Stimulated activated CD4-positive, alpha-beta T cell treated with anti-CD3 and anti-CD28 coated beads, TNF-alpha, amount 100 ng/mL, for 24 hours (primary cell): ENCODE results near the gene NRXN3.

Experiments
- DNase-seq, 3 experiments: peaks; one replicate each; pipeline ENCODE4 v3.0.0-alpha.2; 2020; ENCODE audit warnings: low read depth in 3 of 3

Gene NRXN3

DNA sequence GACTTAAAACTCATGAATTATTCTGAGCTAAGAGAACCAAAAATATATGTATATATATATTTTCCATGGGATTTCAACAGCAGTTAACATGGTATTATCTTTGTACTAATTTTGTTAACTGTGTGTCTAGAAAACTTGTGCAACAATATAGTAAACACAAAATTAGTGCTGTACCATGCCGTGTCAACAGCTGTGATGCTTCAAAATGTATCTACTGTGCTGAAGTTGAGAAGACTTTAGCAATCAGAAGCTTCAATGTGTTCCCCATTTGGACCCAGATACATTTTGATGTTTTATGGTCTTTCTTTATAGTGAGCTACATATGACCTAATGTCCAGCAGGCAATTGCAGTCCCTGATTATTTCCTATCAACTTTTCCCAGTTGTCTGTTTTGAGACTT lies 1635.5 kb downstream of the NRXN3 start:
- no peak for DNase-seq

DNA sequence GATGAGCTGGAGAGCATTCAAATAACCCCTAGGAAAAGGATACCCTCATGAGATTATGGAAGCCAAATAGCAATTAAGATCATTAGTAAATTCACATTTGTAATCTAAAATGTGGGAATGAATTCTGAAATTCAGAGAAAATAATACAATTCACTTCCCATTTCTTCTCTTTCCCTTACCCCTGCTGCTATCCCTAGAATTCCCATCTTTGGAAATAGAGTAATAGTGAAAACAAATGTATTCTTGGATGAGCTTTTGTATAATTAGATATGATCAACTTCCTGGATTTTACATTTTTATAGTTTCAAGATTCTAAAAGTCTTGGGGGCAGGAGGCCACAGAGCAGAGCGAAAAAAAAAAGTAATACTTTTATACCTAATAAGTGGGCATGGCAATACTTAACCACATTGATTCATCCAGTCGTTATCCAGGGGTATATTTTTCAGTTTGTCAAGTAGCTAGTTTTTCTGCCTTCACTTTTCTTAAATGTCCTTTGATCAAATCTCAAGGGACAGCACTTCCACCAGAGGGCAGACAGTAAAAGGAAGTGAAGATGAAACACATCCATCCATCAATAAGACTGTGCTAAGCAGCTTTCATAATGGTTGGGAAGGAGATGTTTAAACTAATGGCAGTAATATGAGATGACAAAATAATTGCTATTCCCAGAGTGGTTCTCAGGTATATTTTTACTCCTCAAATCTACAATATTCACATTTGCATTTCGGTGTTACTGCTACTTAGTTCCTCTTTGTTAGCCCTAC lies 1639.9 kb downstream of the NRXN3 start:
- DNase-seq, result no peak

DNA sequence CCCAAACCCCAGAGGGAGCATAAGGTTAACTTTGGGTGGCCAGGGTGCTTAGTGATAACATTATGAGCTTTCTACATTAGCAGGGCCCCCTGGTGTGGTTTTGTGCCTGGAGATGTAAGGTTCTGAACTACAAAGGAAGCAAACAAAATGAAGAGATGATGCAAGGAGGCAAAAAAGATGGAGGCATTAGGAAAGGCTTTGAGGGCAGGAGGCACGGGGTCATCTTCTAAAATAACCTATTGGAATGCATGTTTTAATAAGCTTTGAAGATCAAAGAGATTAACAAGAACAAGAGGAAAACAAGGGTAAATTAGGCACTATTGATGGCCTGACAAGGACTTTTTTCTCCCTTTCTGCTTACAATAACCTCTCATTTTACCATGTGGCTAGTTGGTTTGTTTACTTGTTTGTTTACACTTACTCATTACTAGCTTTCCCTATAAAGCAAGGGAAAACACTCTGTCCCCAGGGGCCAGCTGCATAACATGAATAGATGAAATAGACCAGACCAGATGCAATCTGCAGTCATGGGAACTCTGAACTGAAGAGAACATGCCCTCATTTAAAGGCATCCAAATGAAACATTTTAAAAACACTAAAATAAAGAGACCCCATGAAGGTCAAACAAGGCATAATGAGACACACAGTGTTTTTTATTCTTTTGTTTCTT lies 1650.8 kb downstream of the NRXN3 start:
- no peak for DNase-seq

DNA sequence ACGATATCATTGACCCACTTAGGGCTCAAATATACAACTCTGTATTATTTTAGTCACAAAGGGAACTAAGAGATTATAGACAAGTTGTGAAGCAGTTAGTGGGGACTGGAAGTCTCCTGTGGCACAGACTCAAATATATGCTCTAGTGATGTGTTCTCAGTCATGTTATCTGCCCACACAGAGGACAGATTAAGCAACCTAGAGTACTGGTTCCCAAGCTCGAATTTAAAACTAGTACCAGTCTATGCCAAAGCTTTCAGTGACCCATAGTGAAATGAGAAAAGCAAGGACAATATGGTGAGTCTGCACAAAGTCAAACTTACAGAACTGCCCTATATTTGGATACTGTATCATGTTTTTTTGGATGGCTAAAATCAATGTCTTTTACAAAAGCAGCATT lies 1651.9 kb downstream of the NRXN3 start:
- no peak for DNase-seq

DNA sequence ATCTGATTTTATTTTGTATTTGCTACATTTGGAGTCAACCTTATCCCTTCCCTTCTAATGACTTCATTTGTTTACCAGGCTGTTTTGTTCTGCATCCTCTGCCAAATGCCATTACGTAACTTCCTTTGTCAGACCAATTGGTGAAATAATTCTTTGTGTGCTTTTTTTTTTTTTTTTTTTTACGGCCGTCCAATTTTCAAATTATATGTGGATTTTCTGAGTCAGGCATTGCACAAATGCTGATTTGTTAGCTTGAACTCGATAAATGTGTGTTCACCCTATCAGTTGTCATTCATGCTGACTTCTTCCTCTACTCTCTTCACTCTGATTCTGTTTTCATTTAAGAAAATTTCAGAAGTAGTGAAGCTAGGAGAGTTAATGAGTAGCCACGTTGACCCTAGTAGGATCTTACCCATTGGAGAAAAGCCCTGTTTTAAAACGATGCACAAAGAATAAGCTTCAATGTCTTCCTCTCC lies 1654.9 kb downstream of the NRXN3 start:
- no peak for DNase-seq

DNA sequence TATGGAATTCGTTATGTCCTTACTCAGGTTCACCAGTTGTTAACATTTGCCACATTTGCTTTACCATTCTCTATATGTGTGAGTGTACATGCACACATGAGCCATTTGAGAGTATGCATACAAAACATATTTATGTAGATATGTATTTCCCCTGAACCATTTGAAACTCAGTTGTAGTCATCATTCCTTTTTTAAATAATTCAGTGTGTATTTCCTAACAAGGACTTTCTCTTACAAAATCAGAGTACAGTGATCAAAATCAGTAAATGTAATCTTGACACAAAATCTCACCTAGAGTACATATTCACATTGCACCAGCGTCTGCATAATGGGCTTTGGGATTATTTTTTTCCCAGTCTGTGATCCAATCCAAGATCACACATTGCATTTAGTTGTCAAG lies 1656.2 kb downstream of the NRXN3 start:
- DNase-seq, result no peak

DNA sequence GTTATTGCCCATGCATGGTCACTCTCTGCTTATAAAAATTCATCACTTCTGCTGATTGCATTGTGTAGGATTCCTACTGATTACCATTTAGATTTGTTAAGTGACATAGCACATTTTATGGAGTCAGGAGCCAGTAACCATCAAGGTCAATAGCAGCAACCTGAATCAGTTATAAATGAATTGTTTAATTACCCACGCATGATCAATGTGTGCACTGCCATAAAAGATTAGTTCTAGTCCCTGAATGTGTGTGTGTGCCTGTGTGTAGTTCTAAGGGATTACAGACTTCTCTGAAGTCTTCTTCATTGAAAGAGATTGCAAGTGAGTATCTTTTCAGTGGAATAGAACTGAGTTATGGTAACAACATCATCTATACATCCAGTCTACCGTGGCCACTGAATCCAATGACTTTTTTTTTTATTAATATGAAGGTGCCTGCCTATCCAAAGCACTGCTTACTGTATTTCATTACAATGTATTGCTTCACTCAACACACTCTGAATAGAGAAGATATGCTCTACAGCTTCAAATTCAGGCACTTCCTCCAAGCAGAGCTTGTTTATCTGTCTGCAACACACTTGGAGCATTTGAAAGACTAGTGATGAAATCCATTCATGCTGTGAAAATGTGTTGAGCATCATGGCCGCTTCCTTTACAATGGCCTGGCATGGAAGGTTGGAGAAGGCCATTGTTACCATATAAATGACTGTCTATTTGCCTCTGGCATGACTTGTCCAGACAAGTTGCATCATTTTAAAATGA lies 1659.4 kb downstream of the NRXN3 start:
- DNase-seq, result no peak

DNA sequence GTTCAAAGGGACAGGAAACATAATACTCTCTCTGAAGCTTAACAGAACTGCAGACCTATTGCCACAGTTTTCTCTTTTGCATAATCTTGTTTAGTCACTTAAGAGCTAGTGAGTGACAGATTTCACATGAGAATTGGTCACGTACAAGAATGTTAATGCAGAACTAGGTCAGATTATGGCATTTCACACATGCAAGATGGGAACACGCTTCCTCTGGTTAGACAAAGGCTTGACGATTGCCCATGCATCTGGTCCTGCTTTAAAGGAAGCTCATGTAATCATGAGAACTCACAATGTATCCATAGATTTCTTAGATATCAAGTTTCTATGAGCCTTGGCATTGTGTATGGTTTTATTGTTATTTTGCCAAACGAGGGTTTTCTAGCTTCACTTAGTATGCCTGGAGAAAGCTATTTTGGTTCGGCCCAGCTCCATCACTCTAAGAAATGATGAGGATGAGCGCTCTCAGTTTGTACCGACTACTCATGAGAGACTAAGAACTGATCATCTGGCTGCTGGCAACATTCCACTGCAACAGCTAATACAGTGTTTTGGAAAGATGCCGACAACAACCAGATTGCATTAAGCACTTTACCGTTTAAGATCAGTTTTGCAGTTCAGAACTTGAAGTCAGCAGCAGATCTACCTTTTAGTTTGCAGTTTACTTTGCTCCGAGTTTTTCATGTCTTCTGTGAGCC lies 1661.2 kb downstream of the NRXN3 start:
- DNase-seq, result no peak

DNA sequence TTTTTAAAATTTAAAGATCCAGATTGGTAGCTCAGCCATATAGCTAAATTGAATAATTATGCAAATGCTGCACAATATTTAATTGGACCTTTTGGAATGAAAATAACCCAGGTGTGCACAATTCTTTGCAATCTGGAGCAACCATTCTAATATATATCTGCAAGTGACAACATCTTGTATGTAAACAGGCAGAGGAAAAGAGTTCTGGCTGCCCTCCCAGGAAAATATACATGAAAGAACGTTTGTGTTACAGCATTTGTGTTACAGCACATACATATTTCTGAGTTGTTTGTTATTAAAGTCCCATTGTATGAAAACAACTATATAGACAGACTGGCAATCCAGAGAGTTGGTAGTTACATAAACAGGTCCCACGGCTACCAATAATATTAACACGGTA lies 1663.6 kb downstream of the NRXN3 start:
- no peak for DNase-seq

DNA sequence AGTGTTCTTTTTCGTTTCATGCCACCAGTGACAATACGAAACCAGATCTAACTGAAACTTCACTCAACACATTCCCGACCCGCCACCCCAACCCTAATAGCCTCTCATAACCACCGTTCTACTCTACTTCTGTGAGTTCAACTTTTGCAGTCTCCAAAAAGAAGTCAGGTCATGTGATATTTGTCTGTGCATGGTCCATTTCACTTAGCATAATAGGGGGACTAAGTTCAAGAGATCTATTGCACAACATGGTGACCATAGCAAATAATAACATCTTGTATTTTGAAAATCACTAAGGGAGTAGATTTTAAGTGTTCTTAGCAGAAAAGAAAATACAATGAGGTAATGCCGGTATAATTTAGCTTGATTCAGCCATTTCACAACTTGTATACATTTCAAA lies 1664.7 kb downstream of the NRXN3 start:
- DNase-seq, result no peak

DNA sequence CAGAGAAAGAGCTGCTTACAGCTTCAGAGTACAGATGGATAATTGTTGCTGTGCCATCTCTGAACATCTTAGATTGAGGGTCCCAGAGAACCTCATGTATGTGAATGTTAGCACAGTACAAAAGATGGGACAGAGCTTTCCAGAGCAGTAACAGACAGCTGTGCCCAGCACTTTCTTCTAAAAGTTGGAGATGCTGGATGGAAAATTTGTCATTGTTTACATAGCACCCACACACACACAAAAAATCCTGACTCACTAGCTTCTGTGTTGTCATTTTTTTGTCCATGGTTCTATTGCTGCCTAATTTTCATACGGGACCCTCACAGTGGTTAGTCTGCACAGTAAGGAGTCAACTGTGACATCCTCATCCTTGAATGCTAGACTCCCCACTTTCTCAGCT lies 1666.4 kb downstream of the NRXN3 start:
- DNase-seq, result no peak

DNA sequence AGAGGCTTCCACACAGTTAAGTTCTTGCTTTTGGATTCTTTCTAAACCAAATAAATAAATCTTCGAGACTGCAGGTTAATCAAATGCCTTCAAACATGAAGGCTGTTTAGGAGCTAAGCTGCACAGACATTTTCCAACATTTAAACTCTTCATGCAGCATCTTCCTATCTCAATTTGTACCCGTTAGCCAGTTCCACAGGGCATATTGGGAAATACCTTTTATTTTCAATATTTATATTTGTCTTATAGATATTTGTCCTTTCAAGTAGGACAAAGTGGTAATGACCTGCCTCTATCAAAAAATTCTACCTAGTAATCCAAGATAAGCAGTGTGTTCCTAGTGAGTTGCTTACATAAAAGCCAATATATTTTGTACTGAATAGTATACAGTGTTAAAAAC lies 1667.5 kb downstream of the NRXN3 start:
- no peak for DNase-seq

DNA sequence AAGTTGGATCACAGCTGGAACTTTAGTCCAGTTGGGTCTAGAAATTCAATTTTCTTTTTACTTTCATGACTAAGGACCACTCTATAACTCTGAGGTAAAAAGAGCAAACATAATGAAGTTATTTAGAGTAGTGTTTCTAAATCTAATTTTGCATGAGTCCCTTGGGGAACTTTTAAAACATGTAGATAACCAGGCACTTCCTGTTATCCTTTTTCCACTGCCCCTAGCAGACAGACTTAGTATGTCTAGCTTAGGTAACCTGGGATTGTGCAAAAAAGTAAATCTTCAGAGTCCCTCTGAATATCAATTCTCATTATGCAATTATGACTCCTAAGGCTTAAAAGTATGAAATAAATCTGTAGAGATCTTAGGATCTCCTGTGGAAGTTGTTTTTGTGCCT lies 1669.9 kb downstream of the NRXN3 start:
- DNase-seq, result no peak

DNA sequence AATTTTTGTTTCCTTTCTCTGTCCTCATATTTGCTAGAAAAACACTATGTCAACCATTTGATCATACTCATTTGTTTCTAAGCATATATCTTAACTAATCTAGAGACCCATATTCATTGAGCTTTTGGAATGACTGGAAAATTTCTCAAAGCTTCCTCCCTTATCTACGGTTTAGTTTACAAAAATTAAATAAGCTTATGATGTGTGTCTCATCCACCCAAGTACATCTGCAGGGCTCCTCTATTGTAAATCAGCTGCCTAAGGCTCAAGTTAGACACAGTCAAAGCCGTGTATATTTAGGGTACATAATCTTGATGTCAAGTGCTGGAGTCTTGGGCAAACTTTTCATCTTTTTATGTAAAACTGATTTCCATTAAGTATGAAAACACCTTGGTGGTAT lies 1670.7 kb downstream of the NRXN3 start:
- DNase-seq, result no peak

DNA sequence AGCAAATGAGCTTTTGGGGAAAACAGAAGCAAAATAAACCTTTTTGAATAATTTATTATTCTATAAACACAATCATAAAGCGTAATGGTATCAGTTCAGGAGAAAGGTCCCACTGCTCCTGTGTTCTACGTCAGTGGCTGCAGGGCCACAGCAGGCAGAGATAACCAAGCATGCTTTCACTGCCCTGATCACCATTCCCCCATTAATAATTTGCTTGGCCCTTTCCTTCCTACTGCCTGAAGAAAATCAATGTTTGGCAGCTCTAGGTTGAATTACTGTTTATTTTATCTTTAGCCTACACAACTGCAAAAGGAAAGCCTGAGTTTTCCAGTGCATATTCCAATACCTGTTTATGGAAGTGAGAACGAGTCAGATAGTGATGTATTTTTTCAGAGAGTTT lies 1671.3 kb downstream of the NRXN3 start:
- DNase-seq, result no peak

DNA sequence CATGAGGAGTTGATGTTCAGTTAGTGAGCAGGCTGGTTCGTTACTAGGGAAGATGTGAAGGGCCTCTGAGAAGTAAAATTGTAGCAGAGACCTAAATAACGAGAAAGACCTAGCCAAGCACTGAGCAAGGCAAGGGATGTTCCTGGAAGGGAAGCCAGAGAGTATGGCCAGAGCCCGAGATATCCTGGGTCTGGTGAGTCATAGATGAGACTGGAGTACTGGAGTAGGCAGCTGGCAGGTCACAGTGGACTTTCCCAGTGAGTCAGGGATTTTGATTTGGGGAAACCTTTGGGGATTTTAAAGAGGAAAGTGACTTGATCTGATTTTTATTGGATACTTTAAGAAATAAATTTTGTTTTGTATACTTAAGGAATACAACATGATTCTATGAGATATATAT lies 1672.1 kb downstream of the NRXN3 start:
- no peak for DNase-seq

DNA sequence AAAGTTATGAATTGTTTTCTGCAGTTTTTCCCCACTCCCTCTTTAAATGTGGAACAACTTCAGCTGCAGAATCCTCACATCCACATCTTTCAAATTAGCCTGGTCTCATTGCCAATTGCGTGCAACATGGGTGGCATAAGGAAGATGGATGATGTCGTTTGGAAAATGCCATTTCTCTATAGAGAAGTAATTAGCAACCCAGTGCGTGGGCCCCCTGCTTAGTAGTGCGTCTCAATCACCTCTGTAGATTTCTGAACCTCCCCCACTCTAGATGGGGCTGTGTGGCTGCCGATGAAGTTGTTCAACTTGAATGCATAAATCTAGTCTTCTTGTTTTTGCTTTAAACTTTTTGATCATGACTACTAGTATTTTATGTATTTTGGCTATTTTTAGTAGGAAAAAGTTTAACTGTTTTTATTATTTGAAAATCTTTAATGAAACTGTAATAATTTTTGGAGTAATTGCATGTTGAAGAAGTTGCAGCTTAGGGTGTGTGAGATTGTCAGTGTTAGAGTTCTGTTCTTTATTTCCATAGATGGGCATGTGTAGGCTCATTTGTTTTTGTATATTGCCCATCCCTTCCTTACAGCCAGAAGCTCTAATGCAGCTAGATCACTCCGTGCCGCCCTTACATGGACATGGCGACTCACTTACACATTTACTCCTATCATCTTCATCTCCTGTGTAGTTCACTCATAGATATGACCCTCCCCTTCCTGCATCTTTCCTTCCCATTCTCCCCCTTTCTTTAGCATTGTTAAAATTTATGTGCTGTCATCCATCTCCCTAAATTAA lies 1683.0 kb downstream of the NRXN3 start:
- DNase-seq, result no peak

DNA sequence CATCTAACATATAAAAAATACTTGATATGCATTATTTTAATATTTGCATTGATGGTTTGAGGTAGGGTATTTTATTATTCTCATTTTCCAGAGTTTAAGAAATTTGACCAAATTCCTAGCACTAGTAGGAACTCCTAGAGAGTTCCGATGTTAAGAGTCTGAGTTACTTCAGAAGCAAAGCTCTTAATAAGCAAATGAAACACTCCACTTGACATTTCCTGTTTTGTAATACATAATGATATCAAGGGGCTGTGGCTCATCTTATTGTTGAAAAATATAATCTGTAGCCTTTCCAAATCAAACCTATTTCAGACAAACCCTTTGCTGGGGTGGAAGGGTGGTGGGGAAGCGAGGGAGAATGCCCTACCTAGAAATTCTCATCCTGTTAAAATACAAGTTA lies 1685.6 kb downstream of the NRXN3 start:
- DNase-seq, result no peak

DNA sequence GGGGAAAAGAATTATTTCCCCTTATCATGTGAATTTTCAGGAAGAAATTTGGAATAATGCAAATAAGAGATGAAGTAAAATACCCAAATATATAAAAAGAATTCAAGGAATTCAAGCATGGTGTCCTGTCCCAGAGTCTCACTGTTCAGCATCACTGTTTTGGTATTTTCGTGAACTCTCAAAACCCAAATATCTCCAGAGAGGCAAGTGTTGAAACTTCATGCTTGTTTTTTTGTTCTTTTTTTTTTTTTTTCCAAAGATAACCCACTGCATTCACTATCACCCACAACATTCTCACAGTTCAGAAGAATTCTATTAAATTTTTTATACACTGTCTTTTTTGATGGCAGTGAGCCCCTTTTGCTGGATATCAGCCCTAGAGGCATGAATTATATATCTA lies 1686.2 kb downstream of the NRXN3 start:
- DNase-seq, result no peak

DNA sequence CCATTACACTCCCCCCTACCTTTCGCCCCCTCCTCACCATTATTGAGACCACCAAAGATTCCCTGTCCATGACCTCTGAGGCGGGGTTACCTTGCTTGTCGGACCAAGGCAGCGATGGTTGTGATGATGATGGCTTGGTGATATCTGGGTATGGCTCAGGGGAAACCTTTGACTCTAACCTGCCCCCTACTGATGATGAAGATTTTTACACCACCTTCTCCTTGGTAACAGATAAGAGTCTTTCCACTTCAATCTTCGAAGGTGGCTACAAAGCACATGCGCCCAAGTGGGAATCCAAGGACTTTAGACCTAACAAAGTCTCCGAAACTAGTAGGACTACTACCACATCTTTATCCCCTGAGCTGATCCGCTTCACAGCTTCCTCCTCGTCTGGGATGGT lies 1690.9 kb downstream of the NRXN3 start:
- no peak for DNase-seq

DNA sequence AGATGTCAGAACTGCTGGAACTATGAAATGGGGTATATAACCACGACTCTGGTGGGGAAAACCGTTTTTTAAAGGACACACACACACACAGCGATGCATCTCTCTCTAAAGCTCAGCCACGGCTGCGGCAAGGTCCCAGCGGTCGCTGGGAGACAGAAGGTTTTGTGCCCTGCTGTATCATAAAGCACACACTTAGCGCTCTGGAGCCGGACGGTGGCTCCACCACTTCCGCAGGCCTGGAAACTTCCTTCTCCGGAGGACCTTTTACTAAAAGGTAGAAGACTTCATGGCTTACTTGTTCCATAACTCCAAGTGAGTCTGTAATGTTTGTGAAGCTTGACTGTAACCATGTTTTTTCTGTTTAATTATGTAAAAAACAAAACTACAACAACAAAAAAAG lies 1691.9 kb downstream of the NRXN3 start:
- no peak for DNase-seq
